ENCODE measurements around the gene PRRX1. TPM values are rescaled to one million over a fixed set of nuclear protein-coding genes. Genes with fewer than 3 reads are reported as not detected.

PRRX1 gene
- polyA plus RNA-seq, 3 donors, result not detected

DNA sequence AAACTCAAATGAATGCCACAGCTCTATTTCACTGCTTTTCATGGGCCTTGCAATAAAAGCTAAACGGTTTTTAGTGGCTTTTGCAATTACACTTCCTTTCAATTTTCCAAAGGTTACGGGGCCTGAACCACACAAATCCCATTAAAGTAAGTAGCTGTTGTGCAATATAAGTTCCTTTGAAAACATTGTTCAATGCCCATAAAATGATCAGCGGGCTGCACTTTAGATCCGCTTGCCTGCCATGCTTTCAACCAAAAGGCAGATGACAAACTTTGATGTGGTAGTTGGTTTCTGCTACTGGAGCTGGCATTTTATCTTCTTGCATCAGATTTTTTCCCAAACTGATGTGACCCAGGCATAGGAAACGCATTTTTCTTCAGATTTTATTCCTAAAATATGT is 50.2 kb downstream of the PRRX1 start:
- peaks cover 0 to 3% (median 0%) of the 10 kb centered on the region in 7 donors for H3K9me3 Mint-ChIP-seq
- no peaks in the 10 kb centered on the region for H3K36me3 Mint-ChIP-seq
- Histone ChIP-seq H2AFZ (ENCODE audit: insufficient read depth, low read depth, low read length, poor library complexity, severe bottlenecking) (no peak overlapping the region), H3K27me3 (ENCODE audit: control insufficient read depth in 2 of 2, insufficient read depth in 2 of 2, low read length in 2 of 2) (no peaks in the 10 kb centered on the region), H3K4me2 (replicated peaks; ENCODE audit: extremely low read depth, low read length, poor library complexity, severe bottlenecking) (no peak overlapping the region), H3K4me3 (replicated peaks in 1 of 3; ENCODE audit: low read depth in 2 of 3, low read length in 3 of 3) (no peak overlapping the region), H3K9ac (ENCODE audit: insufficient read depth, low read length, poor library complexity, severe bottlenecking) (no peak overlapping the region), H3K27ac (ENCODE audit: low read depth in 1 of 2, low read length in 2 of 2) (no peak overlapping the region), H3K4me1 (ENCODE audit: control insufficient read depth in 1 of 2, insufficient read depth in 2 of 2, low read length in 2 of 2) (no peaks in the 10 kb centered on the region), H3K79me2 (ENCODE audit: insufficient read depth, low read length) (no peaks in the 10 kb centered on the region), H3K9me3 (replicated peaks in 1 of 2; ENCODE audit: control insufficient read depth in 1 of 2, insufficient read depth in 1 of 2, low read length in 2 of 2) (no peaks in the 10 kb centered on the region), H4K20me1 (ENCODE audit: insufficient read depth, low read length) (no peaks in the 10 kb centered on the region), H3K36me3 (replicated peaks in 1 of 2; ENCODE audit: control insufficient read depth in 1 of 2, insufficient read depth in 2 of 2, low read length in 2 of 2) (no peaks in the 10 kb centered on the region)
- no peak overlapping the region for H3K4me3 Mint-ChIP-seq
- no peak for DNase-seq
- H3K4me1 Mint-ChIP-seq, result no peaks in the 10 kb centered on the region
- no peak overlapping the region for H3K27ac Mint-ChIP-seq
- intact Hi-C loops (cut with micrococcal nuclease), result no loop called here
- no CpG with 5 or more reads among the region's 5 CpGs for WGBS (ENCODE audit: insufficient coverage)
- H3K27me3 Mint-ChIP-seq (ENCODE audit: low read depth in 3 of 3), result peaks cover 0 to 3% (median 0%) of the 10 kb centered on the region in 3 donors
- no peak for TF ChIP-seq CTCF (IDR thresholded peaks at IDR 0.05)

- TF ChIP-seq CTCF (IDR thresholded peaks at IDR 0.05), result no peak
- no peaks in the 10 kb centered on the region for H3K4me1 ChIP-seq (ENCODE audit: control insufficient read depth in 1 of 2, insufficient read depth in 2 of 2, low read length in 2 of 2)
- H3K36me3 Mint-ChIP-seq, result no peaks in the 10 kb centered on the region
- H3K27me3 ChIP-seq (ENCODE audit: control insufficient read depth in 2 of 2, insufficient read depth in 2 of 2, low read length in 2 of 2), result no peaks in the 10 kb centered on the region
- H3K79me2 ChIP-seq (ENCODE audit: insufficient read depth, low read length), result no peaks in the 10 kb centered on the region
- no peaks in the 10 kb centered on the region for H3K4me1 Mint-ChIP-seq
- intact Hi-C loops (cut with micrococcal nuclease), result no loop called here
- H3K4me3 ChIP-seq (replicated peaks in 1 of 3; ENCODE audit: low read depth in 2 of 3, low read length in 3 of 3), result no peak overlapping the region
- DNase-seq, result no peak
- H3K27ac Mint-ChIP-seq, result no peak overlapping the region
- H4K20me1 ChIP-seq (ENCODE audit: insufficient read depth, low read length), result no peaks in the 10 kb centered on the region
- no peak overlapping the region for H3K4me3 Mint-ChIP-seq
- no peak overlapping the region for H3K27ac ChIP-seq (ENCODE audit: low read depth in 1 of 2, low read length in 2 of 2)
- peaks cover 0 to 3% (median 0%) of the 10 kb centered on the region in 7 donors for H3K9me3 Mint-ChIP-seq
- no CpG with 5 or more reads among the region's 1 CpG for WGBS (ENCODE audit: insufficient coverage)
- peaks cover 0 to 3% (median 0%) of the 10 kb centered on the region in 3 donors for H3K27me3 Mint-ChIP-seq (ENCODE audit: low read depth in 3 of 3)
- H3K4me2 ChIP-seq (replicated peaks; ENCODE audit: extremely low read depth, low read length, poor library complexity, severe bottlenecking), result no peak overlapping the region
- no peaks in the 10 kb centered on the region for H3K36me3 ChIP-seq (replicated peaks in 1 of 2; ENCODE audit: control insufficient read depth in 1 of 2, insufficient read depth in 2 of 2, low read length in 2 of 2)
- H3K9me3 ChIP-seq (replicated peaks in 1 of 2; ENCODE audit: control insufficient read depth in 1 of 2, insufficient read depth in 1 of 2, low read length in 2 of 2), result no peaks in the 10 kb centered on the region
- no peak overlapping the region for H2AFZ ChIP-seq (ENCODE audit: insufficient read depth, low read depth, low read length, poor library complexity, severe bottlenecking)
- no peak overlapping the region for H3K9ac ChIP-seq (ENCODE audit: insufficient read depth, low read length, poor library complexity, severe bottlenecking)
Measured at GRCh38 chr1:170714938-170715337, 51.0 kb downstream of the PRRX1 start.
